ENCODE measurements around the gene SNAP29. TPM values are rescaled to one million over a fixed set of nuclear protein-coding genes. Genes with fewer than 3 reads are reported as not detected.
"Not testable (repeated sequence)": the region's sequence is repeated elsewhere in the genome, so short reads cannot be mapped to it uniquely, and the experiment has no call there.

The SNAP29 gene
- total and polyA plus RNA-seq, 12 donors: 9.9 to 43.6 (median 26.1) TPM

- Histone ChIP-seq H3K36me3 (peaks cover 0 to 17% (median 0%) of the 10 kb centered on the region in 9 donors), H3K27ac (no peak overlapping the region), H3K27me3 (no peaks in the 10 kb centered on the region), H3K4me3 (no peak overlapping the region), H3K4me1 (peaks cover 0 to 78% (median 45%) of the 10 kb centered on the region in 9 donors), H3K9me3 (no peaks in the 10 kb centered on the region)
- ATAC-seq (no peak), DNase-seq (no peak)
- no peak for TF ChIP-seq CTCF (IDR thresholded peaks at IDR 0.05)
- intact Hi-C loops (cut with DNase I): loop anchor here in 1 of 10 donors (10.0 kb wide), 1 partner anchor 71 kb away; the partner anchor contains the start of genes PI4KA and SNAP29
- WGBS, 2 donors: 93% methylated on average over 2 of the region's 2 CpGs
Observed at GRCh38 chr22:20926243-20926642, 67.4 kb downstream of the SNAP29 start.

GRCh38 chr22:20927940-20928572 lies 69.2 kb downstream of the SNAP29 start:
- no peak for TF ChIP-seq CTCF (IDR thresholded peaks at IDR 0.05)
- no peak for ATAC-seq
- Histone ChIP-seq H3K27ac (no peak overlapping the region), H3K27me3 (no peaks in the 10 kb centered on the region), H3K36me3 (peaks cover 0 to 21% (median 0%) of the 10 kb centered on the region in 9 donors), H3K4me1 (peaks cover 0 to 70% (median 36%) of the 10 kb centered on the region in 9 donors), H3K9me3 (no peaks in the 10 kb centered on the region), H3K4me3 (no peak overlapping the region)
- DNase-seq: no peak
- WGBS, 2 donors: 82 to 87% methylated on average over 4 of the region's 4 CpGs
- intact Hi-C loops (cut with DNase I): loop anchor here in 1 of 10 donors (10.0 kb wide), 1 partner anchor 73 kb away; the partner anchor contains the start of genes PI4KA and SNAP29

GRCh38 chr22:20928573-20928967 lies 69.8 kb downstream of the SNAP29 start:
- H3K27ac ChIP-seq: no peak overlapping the region
- no peaks in the 10 kb centered on the region for H3K27me3 ChIP-seq
- DNase-seq: no peak
- H3K9me3 ChIP-seq: no peaks in the 10 kb centered on the region
- H3K4me3 ChIP-seq: no peak overlapping the region
- no peak for TF ChIP-seq CTCF (IDR thresholded peaks at IDR 0.05)
- H3K4me1 ChIP-seq: peaks cover 0 to 72% (median 36%) of the 10 kb centered on the region in 9 donors
- intact Hi-C loops (cut with DNase I): loop anchor here in 1 of 10 donors (10.0 kb wide), 1 partner anchor 74 kb away; the partner anchor contains the start of genes PI4KA and SNAP29
- WGBS, 2 donors: 91 to 98% methylated on average over 4 of the region's 4 CpGs
- H3K36me3 ChIP-seq: peaks cover 0 to 21% (median 0%) of the 10 kb centered on the region in 9 donors
- no peak for ATAC-seq

GRCh38 chr22:20930004-20930403 lies 71.2 kb downstream of the SNAP29 start:
- 92 to 98% methylated on average over 1 of the region's 1 CpG for WGBS, 2 donors
- H3K4me3 ChIP-seq: no peak overlapping the region
- H3K27me3 ChIP-seq: no peaks in the 10 kb centered on the region
- peaks cover 0 to 25% (median 7%) of the 10 kb centered on the region in 9 donors for H3K36me3 ChIP-seq
- no peak for ATAC-seq
- intact Hi-C loops (cut with DNase I): no loop called here
- H3K9me3 ChIP-seq: no peaks in the 10 kb centered on the region
- no peak for DNase-seq
- no peak for TF ChIP-seq CTCF (IDR thresholded peaks at IDR 0.05)
- no peak overlapping the region for H3K27ac ChIP-seq
- H3K4me1 ChIP-seq: peaks cover 0 to 59% (median 28%) of the 10 kb centered on the region in 9 donors

- DNase-seq; ATAC-seq; H3K4me3 ChIP-seq; H3K27me3 ChIP-seq; intact Hi-C loops (cut with DNase I); H3K9me3 ChIP-seq; H3K27ac ChIP-seq: not testable (repeated sequence)
- 96 to 97% methylated on average over 12 of the region's 12 CpGs for WGBS, 2 donors
- Histone ChIP-seq H3K36me3 (peaks cover 0 to 26% (median 7%) of the 10 kb centered on the region in 9 donors), H3K4me1 (peaks cover 0 to 57% (median 24%) of the 10 kb centered on the region in 9 donors)
Observed at GRCh38 chr22:20930435-20930834, 71.6 kb downstream of the SNAP29 start.

Data from heart right ventricle (tissue), 16 donors.